ENCODE measurements around the gene TMEM115. TPM values are rescaled to one million over a fixed set of nuclear protein-coding genes. Genes with fewer than 3 reads are reported as not detected.

Gene TMEM115
- total and polyA plus RNA-seq, 2 of the 4 experiments (the other 2 are of a cell fraction): 35.3 to 47.3 TPM

DNA sequence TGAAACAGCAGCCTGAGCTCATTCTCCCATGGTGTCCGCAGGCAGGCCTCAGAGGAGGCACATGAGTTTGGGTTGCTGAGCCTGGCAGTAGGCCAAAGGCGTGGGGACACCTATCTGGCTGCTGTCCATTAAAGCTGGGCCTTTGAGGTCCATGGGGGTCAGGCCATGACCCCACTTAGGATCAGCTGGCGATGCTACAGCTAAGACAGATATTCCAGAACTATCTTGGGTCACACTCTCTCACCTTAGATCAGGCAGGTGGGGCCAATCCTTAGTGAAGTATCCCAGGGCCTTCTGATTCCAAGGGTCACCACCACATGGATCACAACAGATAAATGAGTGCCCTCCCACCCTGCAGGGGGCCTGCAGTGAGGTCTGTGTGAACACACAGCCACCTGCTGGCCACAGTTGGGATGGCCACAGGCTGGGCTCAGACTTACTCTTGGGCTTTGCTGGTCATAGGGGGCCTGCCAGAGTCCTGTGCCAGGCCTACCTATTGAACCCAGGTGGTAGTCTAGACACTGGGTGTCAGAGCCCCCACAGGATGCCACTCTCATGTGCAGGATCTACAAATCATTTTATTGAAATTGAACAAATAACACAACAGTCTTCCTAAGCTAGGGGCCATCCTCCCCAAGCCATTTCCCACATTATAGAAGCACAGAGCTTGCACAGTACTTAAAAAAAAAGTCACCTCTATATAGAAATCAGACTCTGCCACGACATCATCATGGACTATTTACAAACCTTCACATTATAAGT is 34.8 kb downstream of the TMEM115 start:
- in situ Hi-C loops (cut with MboI; ENCODE audit: low sequenced_read_pairs) (loop anchor here (25.0 kb wide), 3 partner anchors 1063 to 1838 kb away; partner anchors contain the start of genes ABHD14B, GPR62, MANF and PCBP4), intact Hi-C loops (cut with micrococcal nuclease) (loop anchor here (1.0 to 5.0 kb wide), 3 partner anchors 62 to 130 kb away; no protein-coding TSS in a partner anchor), dilution Hi-C loops (cut with HindIII; ENCODE audit: low sequenced_read_pairs, unreplicated experiment) (no loop called here)
- ATAC-seq (ENCODE audit: low read depth) (peak; percentile 42), DNase-seq (peak; percentile 61)
- Histone ChIP-seq H2AK5ac (ENCODE audit: low read depth, low read length) (no peak overlapping the region), H3K18ac (ENCODE audit: low read depth, low read length) (no peak overlapping the region), H3K4me3 (ENCODE audit: insufficient read depth, low read depth, low read length) (no peak overlapping the region), H3K4ac (ENCODE audit: low read depth, low read length) (no peak overlapping the region), H4K8ac (ENCODE audit: low read depth in 2 of 2, low read length in 2 of 2) (no peak overlapping the region), H3K56ac (ENCODE audit: extremely low read depth, insufficient read depth, low read length) (no peak overlapping the region), H3K79me1 (ENCODE audit: low read depth in 1 of 2, low read length in 2 of 2) (peaks cover 21 to 43% of the 10 kb centered on the region in 2 experiments), H3K27me3 (ENCODE audit: control insufficient read depth, insufficient read depth, low read length) (no peaks in the 10 kb centered on the region), H2BK120ac (ENCODE audit: low read depth, low read length) (no peak overlapping the region), H4K91ac (ENCODE audit: insufficient read depth, low read depth, low read length) (no peak overlapping the region), H4K5ac (ENCODE audit: low read depth, low read length) (no peak overlapping the region), H3K4me2 (ENCODE audit: low read depth, low read length) (no peak overlapping the region), H3K14ac (replicated peaks; ENCODE audit: low read depth, low read length) (no peak overlapping the region), H3K9ac (ENCODE audit: low read depth, low read length) (no peak overlapping the region), H3K36me3 (ENCODE audit: control insufficient read depth, insufficient read depth, low read length) (peaks cover 10% of the 10 kb centered on the region), H2BK20ac (ENCODE audit: low read depth, low read length) (no peak overlapping the region), H2AFZ (replicated peaks; ENCODE audit: low read length, poor library complexity) (peak overlapping the region; percentile 34), H3K4me1 (ENCODE audit: control insufficient read depth, insufficient read depth, low read length) (peaks cover 24% of the 10 kb centered on the region), H3K27ac (ENCODE audit: insufficient read depth, low read length) (no peak overlapping the region), H3K9me1 (ENCODE audit: insufficient read depth, low read length) (peaks cover 5% of the 10 kb centered on the region), H4K20me1 (ENCODE audit: insufficient read depth, low read length) (peaks cover 12% of the 10 kb centered on the region), H3K9me3 (ENCODE audit: control insufficient read depth, insufficient read depth, low read length) (no peaks in the 10 kb centered on the region), H2BK15ac (ENCODE audit: low read depth, low read length) (no peak overlapping the region), H2BK5ac (ENCODE audit: low read depth, low read length, poor library complexity, severe bottlenecking) (no peak overlapping the region), H3K23ac (ENCODE audit: low read depth, low read length) (no peak overlapping the region), H2AK9ac (replicated peaks; ENCODE audit: low read depth, low read length, poor library complexity) (peak overlapping the region; percentile 82)
- ChIA-PET POLR2A (ENCODE audit: unreplicated experiment) (interaction anchor here (1.0 kb wide), 1 partner anchor 13 kb away, joined by 4 read pairs; no protein-coding TSS in a partner anchor), CTCF (interaction anchor here (0.7 to 1.0 kb wide), 3 partner anchors 9 to 26 kb away, joined by 3 to 4 read pairs (median 4); partner anchors contain the start of genes HYAL3 and NAA80)
- BruUV-seq (replicated peaks): no TSS peak
- 45% methylated on average over 2 of the region's 4 CpGs; no CpG with 5 or more reads in 1 of the 2 experiments for WGBS, 2 experiments (ENCODE audit: extremely low coverage in 2 of 2, insufficient read length in 1 of 2)
- no peak for TF ChIP-seq BHLHE40 (IDR thresholded peaks at IDR 0.05; ENCODE audit: low read depth, low read length)
- TF ChIP-seq, protein P1, sequence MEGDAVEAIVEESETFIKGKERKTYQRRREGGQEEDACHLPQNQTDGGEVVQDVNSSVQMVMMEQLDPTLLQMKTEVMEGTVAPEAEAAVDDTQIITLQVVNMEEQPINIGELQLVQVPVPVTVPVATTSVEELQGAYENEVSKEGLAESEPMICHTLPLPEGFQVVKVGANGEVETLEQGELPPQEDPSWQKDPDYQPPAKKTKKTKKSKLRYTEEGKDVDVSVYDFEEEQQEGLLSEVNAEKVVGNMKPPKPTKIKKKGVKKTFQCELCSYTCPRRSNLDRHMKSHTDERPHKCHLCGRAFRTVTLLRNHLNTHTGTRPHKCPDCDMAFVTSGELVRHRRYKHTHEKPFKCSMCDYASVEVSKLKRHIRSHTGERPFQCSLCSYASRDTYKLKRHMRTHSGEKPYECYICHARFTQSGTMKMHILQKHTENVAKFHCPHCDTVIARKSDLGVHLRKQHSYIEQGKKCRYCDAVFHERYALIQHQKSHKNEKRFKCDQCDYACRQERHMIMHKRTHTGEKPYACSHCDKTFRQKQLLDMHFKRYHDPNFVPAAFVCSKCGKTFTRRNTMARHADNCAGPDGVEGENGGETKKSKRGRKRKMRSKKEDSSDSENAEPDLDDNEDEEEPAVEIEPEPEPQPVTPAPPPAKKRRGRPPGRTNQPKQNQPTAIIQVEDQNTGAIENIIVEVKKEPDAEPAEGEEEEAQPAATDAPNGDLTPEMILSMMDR (conservative IDR thresholded peaks at IDR 0.05; ENCODE audit: low read depth, low read length): peak; percentile 91
- 0 out of 2 replicates have a peak, but pooled peaks have one; percentile 39 for TF ChIP-seq MXI1 (IDR thresholded peaks at IDR 0.05; ENCODE audit: borderline replicate concordance, low read depth, low read length)
- TF ChIP-seq FOS (IDR thresholded peaks at IDR 0.05; ENCODE audit: low read depth, low read length): no peak
- no peak for TF ChIP-seq POLR2A (IDR thresholded peaks at IDR 0.05; ENCODE audit: low read depth, low read length)
- peak; percentile 50; the same call in 1 of the 2 replicates for TF ChIP-seq MAZ (IDR thresholded peaks at IDR 0.05; ENCODE audit: borderline replicate concordance, low read depth, low read length)
- TF ChIP-seq RAD21 (IDR thresholded peaks at IDR 0.05; ENCODE audit: low read length): peak; percentile 80
- no peak for TF ChIP-seq RCOR1 (IDR thresholded peaks at IDR 0.05; ENCODE audit: insufficient replicate concordance, low read length)
- no peak for TF ChIP-seq MAFK (IDR thresholded peaks at IDR 0.05; ENCODE audit: low read depth, low read length)
- TF ChIP-seq NFE2L2 (IDR thresholded peaks at IDR 0.05; ENCODE audit: low read depth, low read length): no peak
- TF ChIP-seq SMC3 (IDR thresholded peaks at IDR 0.05; ENCODE audit: low read depth, low read length): peak; percentile 79
- TF ChIP-seq RFX5 (IDR thresholded peaks at IDR 0.05; ENCODE audit: low read depth, low read length): no peak
- TF ChIP-seq CHD1 (IDR thresholded peaks at IDR 0.05; ENCODE audit: low read depth, low read length): no peak
- TF ChIP-seq, protein P2, sequence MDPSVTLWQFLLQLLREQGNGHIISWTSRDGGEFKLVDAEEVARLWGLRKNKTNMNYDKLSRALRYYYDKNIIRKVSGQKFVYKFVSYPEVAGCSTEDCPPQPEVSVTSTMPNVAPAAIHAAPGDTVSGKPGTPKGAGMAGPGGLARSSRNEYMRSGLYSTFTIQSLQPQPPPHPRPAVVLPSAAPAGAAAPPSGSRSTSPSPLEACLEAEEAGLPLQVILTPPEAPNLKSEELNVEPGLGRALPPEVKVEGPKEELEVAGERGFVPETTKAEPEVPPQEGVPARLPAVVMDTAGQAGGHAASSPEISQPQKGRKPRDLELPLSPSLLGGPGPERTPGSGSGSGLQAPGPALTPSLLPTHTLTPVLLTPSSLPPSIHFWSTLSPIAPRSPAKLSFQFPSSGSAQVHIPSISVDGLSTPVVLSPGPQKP (IDR thresholded peaks at IDR 0.05; ENCODE audit: borderline replicate concordance, low read depth, low read length): no peak
